ENCODE data around the gene HLA-B.

HLA-B gene

DNA sequence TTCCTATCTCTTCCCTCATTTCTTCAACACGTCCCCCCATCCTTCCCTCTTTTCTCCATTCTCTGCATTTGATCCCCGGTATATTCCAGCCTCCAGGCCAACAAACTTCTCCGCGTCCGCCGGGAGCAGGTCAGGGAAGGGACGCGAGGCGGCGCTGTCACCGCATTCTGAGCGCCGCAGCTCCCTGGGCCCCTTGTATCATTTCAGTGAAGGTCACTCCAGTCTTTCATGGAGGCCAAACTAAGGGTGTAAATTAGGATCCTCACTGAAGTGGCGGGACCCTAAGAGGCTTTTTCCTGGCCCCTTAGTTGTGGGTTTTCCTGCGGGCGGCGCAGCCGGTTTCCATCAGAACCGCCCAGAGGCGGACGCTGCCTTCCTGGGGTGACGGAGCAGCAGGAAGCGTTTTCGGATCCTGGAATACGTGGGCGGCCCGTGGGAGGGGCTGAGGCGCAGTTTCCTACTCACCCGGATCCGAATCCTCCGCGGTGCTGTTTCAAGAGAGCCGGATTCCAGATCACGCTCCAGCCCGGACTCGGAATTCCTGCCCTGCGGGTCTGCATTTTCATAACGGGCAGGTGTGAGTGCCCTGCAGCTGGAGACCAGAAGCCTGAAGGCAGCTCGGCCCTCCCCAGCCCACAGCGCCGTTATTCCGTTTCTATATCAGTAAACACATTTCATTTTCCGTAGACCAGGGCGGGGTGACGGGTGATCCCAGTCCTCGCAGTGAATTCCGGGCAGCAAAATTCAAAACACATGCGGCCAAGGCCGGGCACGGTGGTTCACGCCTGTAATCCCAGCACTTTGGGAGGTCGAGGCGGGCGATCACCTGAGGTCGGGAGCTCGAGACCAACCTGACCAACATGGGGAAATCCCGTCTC, 42.8 kb upstream of the HLA-B start:
- CTCF ChIA-PET = interaction anchor here (0.6 to 10.0 kb wide), 25 partner anchors 9 to 505 kb away, joined by 3 to 98 read pairs (median 3); no protein-coding TSS in a partner anchor
- peaks cover 7% of the 10 kb centered on the region; the same call in 1 of the 2 replicates for H3K4me1 ChIP-seq (ENCODE audit: control insufficient read depth, insufficient read depth, low read length)
- POLR2A ChIA-PET = interaction anchor here (0.7 to 2.5 kb wide), 3 partner anchors 43 to 309 kb away, joined by 4 to 6 read pairs (median 4); partner anchors contain the start of gene DDX39B
- peak overlapping the region; percentile 66; the same call in 1 of the 2 replicates for H3K27ac ChIP-seq (ENCODE audit: extremely low read depth, low read depth, low read length)
- H3K36me3 ChIP-seq (ENCODE audit: control insufficient read depth in 2 of 2, insufficient read depth in 1 of 2, low read length in 2 of 2) = no peaks in the 10 kb centered on the region
- peak overlapping the region; percentile 69 for H3K4me3 ChIP-seq (ENCODE audit: low read depth, low read length)
- no peaks in the 10 kb centered on the region for H3K9me3 ChIP-seq (ENCODE audit: control insufficient read depth, insufficient read depth, low read depth, low read length)
- TF ChIP-seq ZNF433 (tag by site-specific recombination; IDR thresholded peaks at IDR 0.05; ENCODE audit: low read depth) (no peak), MZF1 (tag by site-specific recombination; IDR thresholded peaks at IDR 0.05; ENCODE audit: borderline replicate concordance) (peak; percentile 66; the same call in 1 of the 2 replicates), PRDM1 (tag by site-specific recombination; IDR thresholded peaks at IDR 0.05) (peak; percentile 69), ZSCAN16 (tag by site-specific recombination; IDR thresholded peaks at IDR 0.05) (peak; percentile 35; the same call in 1 of the 2 replicates), ZBTB7A (tag by site-specific recombination; IDR thresholded peaks at IDR 0.05; ENCODE audit: low read depth) (no peak), BCL11B (tag by site-specific recombination; IDR thresholded peaks at IDR 0.05; ENCODE audit: low read depth) (peak; percentile 55; the same call in 1 of the 2 replicates), KLF16 (tag by site-specific recombination; IDR thresholded peaks at IDR 0.05) (peak; percentile 49; the same call in 1 of the 2 replicates), ZNF48 (tag by site-specific recombination; IDR thresholded peaks at IDR 0.05) (no peak), ZNF140 (tag by site-specific recombination; IDR thresholded peaks at IDR 0.05) (no peak), ZNF558 (tag by site-specific recombination; IDR thresholded peaks at IDR 0.05) (0 out of 2 replicates have a peak, but pooled peaks have one; percentile 16), HOXD13 (CRISPR knock-in tag; IDR thresholded peaks at IDR 0.05; ENCODE audit: borderline replicate concordance) (no peak), ZNF561 (tag by site-specific recombination; IDR thresholded peaks at IDR 0.05; ENCODE audit: borderline replicate concordance) (peak; percentile 60; the same call in 1 of the 2 replicates), WT1 (tag by site-specific recombination; IDR thresholded peaks at IDR 0.05) (peak; percentile 22), ZNF10 (tag by site-specific recombination; IDR thresholded peaks at IDR 0.05) (peak; percentile 52; the same call in 1 of the 2 replicates), SP3 (tag by site-specific recombination; IDR thresholded peaks at IDR 0.05) (peak; percentile 66; the same call in 1 of the 2 replicates), OSR2 (tag by site-specific recombination; IDR thresholded peaks at IDR 0.05) (no peak), ZNF529 (tag by site-specific recombination; IDR thresholded peaks at IDR 0.05; ENCODE audit: insufficient replicate concordance) (no peak), KLF9 (tag by site-specific recombination; IDR thresholded peaks at IDR 0.05; ENCODE audit: low read depth) (no peak; the same call in 1 of the 2 replicates), ZBTB8A (tag by site-specific recombination; IDR thresholded peaks at IDR 0.05) (peak; percentile 63; the same call in 1 of the 2 replicates), ZNF341 (tag by site-specific recombination; IDR thresholded peaks at IDR 0.05; ENCODE audit: low read depth) (peak; percentile 47; the same call in 1 of the 2 replicates), ZNF266 (tag by site-specific recombination; IDR thresholded peaks at IDR 0.05; ENCODE audit: low read depth) (no peak), ZNF510 (tag by site-specific recombination; IDR thresholded peaks at IDR 0.05; ENCODE audit: insufficient replicate concordance) (no peak), RBAK (tag by site-specific recombination; IDR thresholded peaks at IDR 0.05) (no peak), KLF10 (tag by site-specific recombination; IDR thresholded peaks at IDR 0.05) (peak; percentile 45; the same call in 1 of the 2 replicates)
- TF ChIP-seq, protein P1, sequence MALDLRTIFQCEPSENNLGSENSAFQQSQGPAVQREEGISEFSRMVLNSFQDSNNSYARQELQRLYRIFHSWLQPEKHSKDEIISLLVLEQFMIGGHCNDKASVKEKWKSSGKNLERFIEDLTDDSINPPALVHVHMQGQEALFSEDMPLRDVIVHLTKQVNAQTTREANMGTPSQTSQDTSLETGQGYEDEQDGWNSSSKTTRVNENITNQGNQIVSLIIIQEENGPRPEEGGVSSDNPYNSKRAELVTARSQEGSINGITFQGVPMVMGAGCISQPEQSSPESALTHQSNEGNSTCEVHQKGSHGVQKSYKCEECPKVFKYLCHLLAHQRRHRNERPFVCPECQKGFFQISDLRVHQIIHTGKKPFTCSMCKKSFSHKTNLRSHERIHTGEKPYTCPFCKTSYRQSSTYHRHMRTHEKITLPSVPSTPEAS (tag by site-specific recombination; IDR thresholded peaks at IDR 0.05) = peak; percentile 16; the same call in 1 of the 2 replicates
- TF ChIP-seq, protein P2, sequence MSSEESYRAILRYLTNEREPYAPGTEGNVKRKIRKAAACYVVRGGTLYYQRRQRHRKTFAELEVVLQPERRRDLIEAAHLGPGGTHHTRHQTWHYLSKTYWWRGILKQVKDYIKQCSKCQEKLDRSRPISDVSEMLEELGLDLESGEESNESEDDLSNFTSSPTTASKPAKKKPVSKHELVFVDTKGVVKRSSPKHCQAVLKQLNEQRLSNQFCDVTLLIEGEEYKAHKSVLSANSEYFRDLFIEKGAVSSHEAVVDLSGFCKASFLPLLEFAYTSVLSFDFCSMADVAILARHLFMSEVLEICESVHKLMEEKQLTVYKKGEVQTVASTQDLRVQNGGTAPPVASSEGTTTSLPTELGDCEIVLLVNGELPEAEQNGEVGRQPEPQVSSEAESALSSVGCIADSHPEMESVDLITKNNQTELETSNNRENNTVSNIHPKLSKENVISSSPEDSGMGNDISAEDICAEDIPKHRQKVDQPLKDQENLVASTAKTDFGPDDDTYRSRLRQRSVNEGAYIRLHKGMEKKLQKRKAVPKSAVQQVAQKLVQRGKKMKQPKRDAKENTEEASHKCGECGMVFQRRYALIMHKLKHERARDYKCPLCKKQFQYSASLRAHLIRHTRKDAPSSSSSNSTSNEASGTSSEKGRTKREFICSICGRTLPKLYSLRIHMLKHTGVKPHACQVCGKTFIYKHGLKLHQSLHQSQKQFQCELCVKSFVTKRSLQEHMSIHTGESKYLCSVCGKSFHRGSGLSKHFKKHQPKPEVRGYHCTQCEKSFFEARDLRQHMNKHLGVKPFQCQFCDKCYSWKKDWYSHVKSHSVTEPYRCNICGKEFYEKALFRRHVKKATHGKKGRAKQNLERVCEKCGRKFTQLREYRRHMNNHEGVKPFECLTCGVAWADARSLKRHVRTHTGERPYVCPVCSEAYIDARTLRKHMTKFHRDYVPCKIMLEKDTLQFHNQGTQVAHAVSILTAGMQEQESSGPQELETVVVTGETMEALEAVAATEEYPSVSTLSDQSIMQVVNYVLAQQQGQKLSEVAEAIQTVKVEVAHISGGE (tag by site-specific recombination; conservative IDR thresholded peaks at IDR 0.05; ENCODE audit: low read depth) = peak; percentile 48; the same call in 1 of the 2 replicates
- TF ChIP-seq, protein P3, sequence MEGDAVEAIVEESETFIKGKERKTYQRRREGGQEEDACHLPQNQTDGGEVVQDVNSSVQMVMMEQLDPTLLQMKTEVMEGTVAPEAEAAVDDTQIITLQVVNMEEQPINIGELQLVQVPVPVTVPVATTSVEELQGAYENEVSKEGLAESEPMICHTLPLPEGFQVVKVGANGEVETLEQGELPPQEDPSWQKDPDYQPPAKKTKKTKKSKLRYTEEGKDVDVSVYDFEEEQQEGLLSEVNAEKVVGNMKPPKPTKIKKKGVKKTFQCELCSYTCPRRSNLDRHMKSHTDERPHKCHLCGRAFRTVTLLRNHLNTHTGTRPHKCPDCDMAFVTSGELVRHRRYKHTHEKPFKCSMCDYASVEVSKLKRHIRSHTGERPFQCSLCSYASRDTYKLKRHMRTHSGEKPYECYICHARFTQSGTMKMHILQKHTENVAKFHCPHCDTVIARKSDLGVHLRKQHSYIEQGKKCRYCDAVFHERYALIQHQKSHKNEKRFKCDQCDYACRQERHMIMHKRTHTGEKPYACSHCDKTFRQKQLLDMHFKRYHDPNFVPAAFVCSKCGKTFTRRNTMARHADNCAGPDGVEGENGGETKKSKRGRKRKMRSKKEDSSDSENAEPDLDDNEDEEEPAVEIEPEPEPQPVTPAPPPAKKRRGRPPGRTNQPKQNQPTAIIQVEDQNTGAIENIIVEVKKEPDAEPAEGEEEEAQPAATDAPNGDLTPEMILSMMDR (tag by site-specific recombination; IDR thresholded peaks at IDR 0.05) = peak; percentile 97
- TF ChIP-seq, protein P4, sequence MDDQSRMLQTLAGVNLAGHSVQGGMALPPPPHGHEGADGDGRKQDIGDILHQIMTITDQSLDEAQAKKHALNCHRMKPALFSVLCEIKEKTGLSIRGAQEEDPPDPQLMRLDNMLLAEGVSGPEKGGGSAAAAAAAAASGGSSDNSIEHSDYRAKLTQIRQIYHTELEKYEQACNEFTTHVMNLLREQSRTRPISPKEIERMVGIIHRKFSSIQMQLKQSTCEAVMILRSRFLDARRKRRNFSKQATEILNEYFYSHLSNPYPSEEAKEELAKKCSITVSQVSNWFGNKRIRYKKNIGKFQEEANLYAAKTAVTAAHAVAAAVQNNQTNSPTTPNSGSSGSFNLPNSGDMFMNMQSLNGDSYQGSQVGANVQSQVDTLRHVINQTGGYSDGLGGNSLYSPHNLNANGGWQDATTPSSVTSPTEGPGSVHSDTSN (CRISPR knock-in tag; IDR thresholded peaks at IDR 0.05) = peak; percentile 52; the same call in 1 of the 2 replicates

All from HEK293 (cell line).